HCT116 (cell line): ENCODE measurements around the gene SMPDL3A. TPM values are rescaled to one million over a fixed set of nuclear protein-coding genes. Genes with fewer than 3 reads are reported as not detected.

Experiments used
- ATAC-seq: fragments of 200-7000 bp; cut with Tn5 transposase; 2 replicates; pipeline ENCODE4 v1.9.1; 2020; ENCODE audit warnings: mild to moderate bottlenecking, moderate library complexity
- BruUV-seq: library from RNA; stranded (reverse); fragments of 400-500 nt; replicated peaks from 2 replicates; lab custom pipeline; 2021; lab: Mats Ljungman, UMichigan
- CTCF ChIA-PET: fragments of 300-600 bp; sonication (Branson Sonifier 250); formaldehyde crosslinking; loops from one replicate; lab custom pipeline; 2021; ENCODE audit warnings: antibody characterized with exemption; lab: Charles Lee
- POLR2A ChIA-PET: fragments of 300-600, 350-600 bp; sonication (Branson Sonifier 250); formaldehyde crosslinking; loops from one replicate; lab custom pipeline; 2021; ENCODE audit warnings: antibody characterized with exemption; lab: Charles Lee
- RAD21 ChIA-PET, 2 experiments: fragments of 300-600 bp; sonication (Branson Sonifier 250); formaldehyde crosslinking; loops; one replicate each; lab custom pipeline; 2023; ENCODE audit warnings: low total read pairs in 2 of 2; ENCODE audit not compliant: uncharacterized antibody in 2 of 2, unreplicated experiment in 2 of 2, low non-redundant PET in 1 of 2; lab: Charles Lee
- DNase-seq: peaks from one replicate; pipeline ENCODE4 v3.0.0-alpha.2; 2010; ENCODE audit warnings: low read depth, low spot score
- H2AFZ ChIP-seq: fragments of 200-600 bp; shearing (Covaris generic), sonication (generic); 2 replicates; pipeline ENCODE4 v1.6.1; 2017; ENCODE audit warnings: low read depth, mixed run types, mixed read lengths, antibody characterized with exemption, low read length; ENCODE audit not compliant: poor library complexity, severe bottlenecking
- H3K27ac ChIP-seq: 2 replicates; pipeline ENCODE4 v1.5.1; 2012; ENCODE audit warnings: low read depth, low read length
- H3K27me3 ChIP-seq: fragments of 200-600 bp; sonication (generic); 2 replicates; pipeline ENCODE4 v1.6.1; 2016; ENCODE audit warnings: mixed run types, low read length, mixed read lengths; ENCODE audit not compliant: insufficient read depth
- H3K36me3 ChIP-seq, 2 experiments: fragments of 200-500 bp in 1 of 2; fragments of 200-600 bp in 1 of 2; sonication (Bioruptor generic) in 1 of 2; sonication (generic) in 1 of 2; 2 replicates each; pipeline versions ENCODE4 v1.5.1 to v1.6.1; 2014 to 2016; ENCODE audit warnings: low read length in 2 of 2, inconsistent platforms in 1 of 2, mixed read lengths in 1 of 2, mixed run types in 1 of 2; ENCODE audit not compliant: insufficient read depth in 2 of 2, control insufficient read depth in 1 of 2
- H3K4me1 ChIP-seq, 2 experiments: fragments of 200-600 bp in 1 of 2; sonication (generic) in 1 of 2; 2 replicates each; pipeline versions ENCODE4 v1.5.1 to v1.6.1; 2012 to 2017; ENCODE audit warnings: low read length in 2 of 2, inconsistent platforms in 1 of 2, mild to moderate bottlenecking in 1 of 2, mixed read lengths in 1 of 2, mixed run types in 1 of 2, moderate library complexity in 1 of 2; ENCODE audit not compliant: insufficient read depth in 2 of 2, control insufficient read depth in 1 of 2
- H3K4me2 ChIP-seq: fragments of 200-600 bp; sonication (generic); 2 replicates; pipeline ENCODE4 v1.6.1; 2017; ENCODE audit warnings: mixed run types, low read length, mixed read lengths
- H3K4me3 ChIP-seq, 2 experiments: fragments of 200-600 bp in 1 of 2; sonication (generic) in 1 of 2; replicated peaks in 1 of 2; 2 replicates each; pipeline ENCODE4 v1.5.1; 2011 to 2016; ENCODE audit warnings: low read length in 2 of 2, control low read depth in 1 of 2, low read depth in 1 of 2, mild to moderate bottlenecking in 1 of 2, mixed read lengths in 1 of 2, mixed run types in 1 of 2
- H3K79me2 ChIP-seq: fragments of 200-600 bp; sonication (generic); 2 replicates; pipeline ENCODE4 v1.6.1; 2017; ENCODE audit warnings: mild to moderate bottlenecking, mixed run types, low read length, moderate library complexity, mixed read lengths; ENCODE audit not compliant: insufficient read depth
- H3K9ac ChIP-seq: fragments of 200-600 bp; sonication (generic); 2 replicates; pipeline ENCODE4 v1.6.1; 2016; ENCODE audit warnings: low read length, mixed read lengths
- H3K9me2 ChIP-seq: fragments of 200-600 bp; sonication (generic), shearing (Covaris generic); 2 replicates; pipeline ENCODE4 v1.6.1; 2017; ENCODE audit warnings: mixed run types, mild to moderate bottlenecking, moderate library complexity; ENCODE audit not compliant: insufficient read depth
- H3K9me3 ChIP-seq, 2 experiments: fragments of 200-500 bp in 1 of 2; fragments of 200-600 bp in 1 of 2; sonication (Bioruptor generic) in 1 of 2; sonication (generic) in 1 of 2; 2 replicates each; pipeline ENCODE4 v1.6.1; 2014 to 2017; ENCODE audit warnings: low read length in 2 of 2, mixed read lengths in 2 of 2, inconsistent platforms in 1 of 2, low read depth in 1 of 2, mild to moderate bottlenecking in 1 of 2, mixed run types in 1 of 2, moderate library complexity in 1 of 2; ENCODE audit not compliant: control insufficient read depth in 1 of 2, insufficient read depth in 1 of 2
- H4K20me1 ChIP-seq: fragments of 200-600 bp; sonication (generic), shearing (Covaris generic); 2 replicates; pipeline ENCODE4 v1.6.1; 2017; ENCODE audit warnings: mixed run types, mild to moderate bottlenecking, moderate library complexity; ENCODE audit not compliant: insufficient read depth
- ATF3 ChIP-seq: IDR thresholded peaks from 2 replicates; pipeline ENCODE4 v1.6.1; 2012
- CTCF ChIP-seq, 3 experiments: fragments of 200-600 bp in 1 of 3; sonication (generic) in 1 of 3; IDR thresholded peaks in 2 of 3; conservative IDR thresholded peaks in 1 of 3; 2 replicates each; pipeline ENCODE4 v1.5.1; 2012 to 2017; ENCODE audit warnings: low read depth in 2 of 3, low read length in 2 of 3, antibody characterized with exemption in 1 of 3, borderline replicate concordance in 1 of 3, control low read depth in 1 of 3, mild to moderate bottlenecking in 1 of 3, mixed read lengths in 1 of 3, mixed run types in 1 of 3, moderate library complexity in 1 of 3; ENCODE audit not compliant: insufficient read depth in 1 of 3
- EGR1 ChIP-seq: IDR thresholded peaks from 2 replicates; pipeline ENCODE4 v1.6.1; 2012; ENCODE audit warnings: low read depth
- EZH2 ChIP-seq: fragments of 200-600 bp; sonication (generic); IDR thresholded peaks from 2 replicates; pipeline ENCODE4 v1.6.1; 2017; ENCODE audit warnings: antibody characterized with exemption, mixed run types
- POLR2A ChIP-seq: IDR thresholded peaks from 2 replicates; pipeline ENCODE4 v1.7.0; 2011; ENCODE audit warnings: borderline replicate concordance; ENCODE audit not compliant: insufficient read depth, insufficient read length; ENCODE audit errors: extremely low read depth
- POLR2AphosphoS5 ChIP-seq: IDR thresholded peaks from 2 replicates; pipeline ENCODE4 v1.6.1; 2011; ENCODE audit warnings: mild to moderate bottlenecking, low read depth, low read length, moderate library complexity
- REST ChIP-seq: IDR thresholded peaks from 2 replicates; pipeline ENCODE4 v1.6.1; 2012; ENCODE audit warnings: low read depth
- SP1 ChIP-seq: IDR thresholded peaks from 2 replicates; pipeline ENCODE4 v1.6.1; 2012; ENCODE audit warnings: low read depth
- SRF ChIP-seq: IDR thresholded peaks from 2 replicates; pipeline ENCODE4 v1.6.1; 2012; ENCODE audit warnings: low read depth
- YY1 ChIP-seq: IDR thresholded peaks from 2 replicates; pipeline ENCODE4 v1.6.1; 2011; ENCODE audit warnings: low read length, low read depth, moderate library complexity, mild to moderate bottlenecking; ENCODE audit not compliant: insufficient replicate concordance; ENCODE audit errors: extremely low read depth
- ZBTB33 ChIP-seq: IDR thresholded peaks from 2 replicates; pipeline ENCODE4 v1.6.1; 2011; ENCODE audit warnings: mild to moderate bottlenecking, low read length, moderate library complexity; ENCODE audit not compliant: insufficient replicate concordance; ENCODE audit errors: extremely low read depth
- intact Hi-C: fragments of 100-400 bp; cut with micrococcal nuclease; formaldehyde crosslinking; loops from 2 replicates; pipeline ENCODE4 v1.10.0; 2022
- total RNA-seq: library from RNA; stranded (reverse); gene quantifications from one replicate; pipeline ENCODE4 v1.2.1, GENCODE V29; 2021; ENCODE audit not compliant: unreplicated experiment

The SMPDL3A gene
- total RNA-seq, 1 experiment from 2014 or later, result 2.4 TPM

- ChIA-PET CTCF (no interaction called here), POLR2A (no interaction called here), RAD21 (no interaction called here)
- no peak overlapping the region for H3K4me3 ChIP-seq
- intact Hi-C loops, result no loop called here
- no peak overlapping the region for H3K4me2 ChIP-seq
- no peak for DNase-seq
- BruUV-seq, result no TSS peak
- no peaks in the 10 kb centered on the region for H3K79me2 ChIP-seq
- H3K27me3 ChIP-seq, result no peaks in the 10 kb centered on the region
- no peaks in the 10 kb centered on the region for H3K9me3 ChIP-seq
- no peaks in the 10 kb centered on the region for H3K36me3 ChIP-seq
- H4K20me1 ChIP-seq, result no peaks in the 10 kb centered on the region
- no peaks in the 10 kb centered on the region for H3K4me1 ChIP-seq
- no peak overlapping the region for H2AFZ ChIP-seq
- no peaks in the 10 kb centered on the region for H3K9me2 ChIP-seq
- TF ChIP-seq POLR2AphosphoS5, result no peak
- TF ChIP-seq, all 23 proteins: peak for 0
- Histone ChIP-seq H3K27ac (no peak overlapping the region), H3K9ac (no peak overlapping the region)
- ATAC-seq, result no peak
Observed at GRCh38 chr6:122845464-122845863, 56.4 kb downstream of the SMPDL3A start.

GRCh38 chr6:122845916-122846612, 57.0 kb downstream of the SMPDL3A start:
- Histone ChIP-seq H3K9me2 (no peaks in the 10 kb centered on the region), H3K27me3 (no peaks in the 10 kb centered on the region), H3K4me1 (no peaks in the 10 kb centered on the region), H2AFZ (no peak overlapping the region), H3K79me2 (no peaks in the 10 kb centered on the region), H3K4me3 (no peak overlapping the region), H4K20me1 (no peaks in the 10 kb centered on the region), H3K36me3 (no peaks in the 10 kb centered on the region), H3K27ac (no peak overlapping the region), H3K9ac (no peak overlapping the region), H3K4me2 (no peak overlapping the region), H3K9me3 (no peaks in the 10 kb centered on the region)
- intact Hi-C loops, result no loop called here
- DNase-seq (no peak), ATAC-seq (no peak)
- ChIA-PET POLR2A (no interaction called here), RAD21 (no interaction called here), CTCF (no interaction called here)
- BruUV-seq, result no TSS peak
- TF ChIP-seq CTCF (IDR thresholded peaks at IDR 0.05 in 2 of 3, conservative IDR thresholded peaks at IDR 0.05 in 1 of 3; ENCODE audit: borderline replicate concordance in 1 of 3, insufficient read depth in 1 of 3, low read depth in 2 of 3, low read length in 2 of 3) (no peak), POLR2A (no peak), SP1 (no peak), YY1 (no peak), ATF3 (no peak), EZH2 (no peak), ZBTB33 (no peak), EGR1 (no peak), SRF (no peak), REST (no peak)
